Measurements from ENCODE around the gene SBNO1.

Gene SBNO1

GRCh38 chr12:123269395-123269892, 95.2 kb downstream of the SBNO1 start:
- peak; percentile 21 for TF ChIP-seq CTCF (IDR thresholded peaks at IDR 0.05; ENCODE audit: insufficient read depth, low read length, poor library complexity, severe bottlenecking)
- H3K4me3 ChIP-seq (replicated peaks; ENCODE audit: low read depth, low read length): peak overlapping the region; percentile 77
- no peaks in the 10 kb centered on the region for H3K27me3 ChIP-seq (replicated peaks; ENCODE audit: control insufficient read depth, insufficient read depth, low read length)
- H3K36me3 ChIP-seq (ENCODE audit: control insufficient read depth, insufficient read depth, low read length): no peaks in the 10 kb centered on the region; the same call in 1 of the 2 replicates
- DNase-seq (ENCODE audit: extremely low read depth, insufficient read length): peak; percentile 65

- DNase-seq (ENCODE audit: extremely low read depth, insufficient read length): no peak
- Histone ChIP-seq H3K36me3 (ENCODE audit: control insufficient read depth, insufficient read depth, low read length) (no peaks in the 10 kb centered on the region; the same call in 1 of the 2 replicates), H3K27me3 (replicated peaks; ENCODE audit: control insufficient read depth, insufficient read depth, low read length) (no peaks in the 10 kb centered on the region), H3K4me3 (replicated peaks; ENCODE audit: low read depth, low read length) (no peak overlapping the region)
- no peak for TF ChIP-seq CTCF (IDR thresholded peaks at IDR 0.05; ENCODE audit: insufficient read depth, low read length, poor library complexity, severe bottlenecking)
Measured at GRCh38 chr12:123268850-123269249, 95.8 kb downstream of the SBNO1 start.

GRCh38 chr12:123267991-123268843, 96.4 kb downstream of the SBNO1 start:
- no peak for TF ChIP-seq CTCF (IDR thresholded peaks at IDR 0.05; ENCODE audit: insufficient read depth, low read length, poor library complexity, severe bottlenecking)
- Histone ChIP-seq H3K27me3 (replicated peaks; ENCODE audit: control insufficient read depth, insufficient read depth, low read length) (no peaks in the 10 kb centered on the region), H3K36me3 (ENCODE audit: control insufficient read depth, insufficient read depth, low read length) (no peaks in the 10 kb centered on the region; the same call in none of the 2 replicates), H3K4me3 (replicated peaks; ENCODE audit: low read depth, low read length) (no peak overlapping the region)
- DNase-seq (ENCODE audit: extremely low read depth, insufficient read length): no peak

GRCh38 chr12:123267335-123267920, 97.2 kb downstream of the SBNO1 start:
- no peak overlapping the region for H3K4me3 ChIP-seq (replicated peaks; ENCODE audit: low read depth, low read length)
- H3K27me3 ChIP-seq (replicated peaks; ENCODE audit: control insufficient read depth, insufficient read depth, low read length): no peaks in the 10 kb centered on the region
- no peaks in the 10 kb centered on the region; the same call in none of the 2 replicates for H3K36me3 ChIP-seq (ENCODE audit: control insufficient read depth, insufficient read depth, low read length)
- no peak for TF ChIP-seq CTCF (IDR thresholded peaks at IDR 0.05; ENCODE audit: insufficient read depth, low read length, poor library complexity, severe bottlenecking)
- DNase-seq (ENCODE audit: extremely low read depth, insufficient read length): no peak

GRCh38 chr12:123266679-123267277, 97.9 kb downstream of the SBNO1 start:
- TF ChIP-seq CTCF (IDR thresholded peaks at IDR 0.05; ENCODE audit: insufficient read depth, low read length, poor library complexity, severe bottlenecking): no peak
- no peak overlapping the region for H3K4me3 ChIP-seq (replicated peaks; ENCODE audit: low read depth, low read length)
- no peak for DNase-seq (ENCODE audit: extremely low read depth, insufficient read length)
- no peaks in the 10 kb centered on the region for H3K27me3 ChIP-seq (replicated peaks; ENCODE audit: control insufficient read depth, insufficient read depth, low read length)
- H3K36me3 ChIP-seq (ENCODE audit: control insufficient read depth, insufficient read depth, low read length): no peaks in the 10 kb centered on the region; the same call in none of the 2 replicates
